HG03342 (cell line): ENCODE results near the gene SLAMF1.
"Not testable (repeated sequence)": the region's sequence is repeated elsewhere in the genome, so short reads cannot be mapped to it uniquely, and the experiment has no call there.

Experiments
- ATAC-seq: cut with Tn5 transposase; IDR thresholded peaks from one replicate; pipeline ENCODE4 v1.9.1; 2021; ENCODE audit warnings: mild to moderate bottlenecking, moderate library complexity; ENCODE audit not compliant: unreplicated experiment

SLAMF1 gene

DNA sequence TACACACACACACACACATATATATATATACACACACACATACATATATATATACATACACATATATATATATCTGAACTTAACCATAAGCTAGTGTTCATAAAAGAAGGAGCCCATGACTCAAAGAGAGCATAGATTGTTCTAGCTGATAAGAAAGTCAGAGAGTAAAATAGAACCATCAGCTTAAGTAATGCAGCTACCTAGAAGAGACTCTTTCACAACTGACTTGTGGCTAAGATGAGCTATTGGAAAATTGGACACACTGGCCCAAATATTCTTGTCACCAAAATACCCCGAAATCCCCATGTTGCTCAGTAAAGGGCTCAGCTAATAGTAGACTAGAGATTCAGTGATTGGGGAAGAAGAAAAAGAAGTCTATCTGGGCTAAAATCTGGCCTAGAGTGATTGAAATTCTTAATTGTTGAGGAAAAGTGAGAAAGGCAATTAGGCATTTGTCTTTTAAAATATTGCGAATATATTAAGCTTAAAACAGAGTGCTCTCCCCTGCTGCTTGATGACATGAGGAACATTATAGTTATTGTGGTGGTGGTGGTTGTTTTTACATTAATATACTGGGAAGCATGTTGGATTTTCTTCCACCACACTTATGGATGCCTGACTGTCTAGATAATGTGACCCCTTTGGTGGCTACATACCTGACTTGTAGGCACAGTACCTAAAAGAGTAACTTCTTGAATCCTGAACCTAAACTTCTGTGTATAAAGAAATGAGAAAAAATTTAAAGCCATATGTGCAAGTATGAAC lies 6.3 kb downstream of the SLAMF1 start:
- ATAC-seq: no peak

DNA sequence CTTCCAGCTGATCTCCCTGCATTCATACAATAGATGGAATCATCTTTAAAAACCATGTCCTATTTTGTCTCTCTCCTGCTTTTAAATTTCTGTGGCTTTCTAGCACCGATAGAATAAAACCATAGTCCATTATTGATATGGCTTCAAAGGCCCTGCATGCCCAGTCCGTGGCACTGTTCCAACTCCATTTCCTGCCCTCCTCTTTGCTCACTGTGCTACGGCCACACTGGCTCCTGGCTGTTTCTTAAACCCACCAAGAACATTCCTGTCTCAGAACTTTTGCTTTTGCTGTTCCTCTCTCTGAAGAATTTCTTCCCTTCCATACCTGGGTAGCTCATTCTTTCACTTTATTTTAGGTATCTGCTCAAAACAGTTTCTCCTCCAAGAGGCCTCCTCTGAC lies 7.2 kb downstream of the SLAMF1 start:
- ATAC-seq: no peak

DNA sequence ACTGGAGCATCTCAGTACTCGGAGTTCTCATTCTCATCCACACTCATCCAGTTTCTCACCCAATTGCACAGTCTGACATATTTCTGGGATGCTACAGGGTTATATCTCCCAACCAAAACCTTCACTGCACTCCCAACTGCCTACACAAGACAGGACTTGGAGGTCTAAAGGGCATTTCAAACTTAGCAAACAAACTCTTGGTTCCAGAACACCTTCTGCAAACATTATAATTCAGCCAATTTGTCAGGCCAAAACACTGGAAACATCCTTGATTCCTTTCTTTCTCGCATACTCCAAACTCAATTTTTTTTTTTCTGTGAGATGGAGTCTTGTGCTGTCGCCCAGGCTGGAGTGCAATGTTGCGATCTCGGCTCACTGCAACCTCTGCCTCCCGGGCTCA lies 7.9 kb downstream of the SLAMF1 start:
- ATAC-seq: no peak

DNA sequence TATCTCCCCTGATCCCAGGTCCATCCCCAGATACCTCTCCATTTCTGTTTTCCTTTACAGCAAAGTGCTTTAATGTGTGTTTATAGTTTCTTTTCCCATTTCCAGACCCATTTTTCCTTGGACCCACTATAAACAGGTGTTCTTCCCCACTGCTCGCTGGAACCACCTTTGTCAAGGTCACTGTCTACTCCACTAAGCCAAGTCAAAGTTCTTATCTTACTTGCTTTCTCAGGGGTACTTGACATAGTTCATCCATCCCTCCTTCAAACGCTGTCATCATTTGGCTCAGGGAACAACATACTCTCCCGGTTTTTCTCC lies 8.3 kb downstream of the SLAMF1 start:
- ATAC-seq: no peak

DNA sequence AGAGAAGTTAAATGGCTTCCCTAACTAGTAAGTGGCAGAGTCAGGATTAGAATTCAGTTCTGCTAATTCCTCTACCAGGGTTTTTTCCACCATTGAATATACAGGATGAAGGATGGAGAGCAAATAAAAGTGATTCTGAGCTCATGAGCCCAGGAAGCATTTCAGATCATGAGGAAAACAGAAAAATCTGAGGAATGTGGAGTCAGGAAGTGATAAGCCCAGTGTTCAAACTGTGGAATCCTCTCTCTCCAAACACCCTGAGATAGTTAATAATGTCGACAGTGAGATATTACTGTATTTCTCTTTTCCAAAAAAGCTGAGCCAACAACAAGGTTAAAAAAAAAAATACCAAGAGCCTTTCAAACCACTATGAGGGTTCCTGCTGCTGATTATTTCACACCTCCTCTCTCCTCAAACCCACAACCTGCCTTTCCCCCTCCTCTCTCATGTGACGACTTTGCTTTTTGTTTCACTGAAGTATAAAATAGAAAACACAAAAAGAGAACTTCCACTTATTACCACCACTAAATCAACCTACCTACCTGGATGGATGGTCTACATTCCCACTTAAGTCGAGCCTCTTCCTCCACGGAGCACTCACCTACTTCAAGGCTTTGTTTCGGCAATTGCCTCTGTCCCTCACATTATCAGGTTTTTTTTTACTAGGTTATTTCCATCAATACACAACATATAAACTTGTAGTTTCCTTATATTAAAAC lies 8.9 kb downstream of the SLAMF1 start:
- no peak for ATAC-seq

DNA sequence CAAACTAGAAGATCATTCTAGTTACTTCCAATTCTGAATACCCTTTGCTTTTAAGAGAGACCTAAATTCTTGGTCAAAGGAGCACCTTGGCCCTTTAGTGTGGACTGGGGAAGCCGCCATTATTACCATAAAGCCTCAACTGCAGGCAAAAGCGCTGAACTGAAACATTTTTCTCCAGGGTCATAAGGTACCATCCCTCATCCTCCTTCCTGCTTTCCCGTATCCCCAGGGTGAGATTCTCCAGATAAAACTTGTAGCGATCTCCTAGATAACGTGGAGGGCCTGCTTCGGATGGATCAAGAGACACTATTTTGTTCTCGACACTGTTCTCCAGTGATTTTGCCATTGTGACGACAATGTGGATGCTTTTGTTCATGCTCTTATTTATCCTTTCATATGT lies 9.8 kb downstream of the SLAMF1 start:
- no peak for ATAC-seq

DNA sequence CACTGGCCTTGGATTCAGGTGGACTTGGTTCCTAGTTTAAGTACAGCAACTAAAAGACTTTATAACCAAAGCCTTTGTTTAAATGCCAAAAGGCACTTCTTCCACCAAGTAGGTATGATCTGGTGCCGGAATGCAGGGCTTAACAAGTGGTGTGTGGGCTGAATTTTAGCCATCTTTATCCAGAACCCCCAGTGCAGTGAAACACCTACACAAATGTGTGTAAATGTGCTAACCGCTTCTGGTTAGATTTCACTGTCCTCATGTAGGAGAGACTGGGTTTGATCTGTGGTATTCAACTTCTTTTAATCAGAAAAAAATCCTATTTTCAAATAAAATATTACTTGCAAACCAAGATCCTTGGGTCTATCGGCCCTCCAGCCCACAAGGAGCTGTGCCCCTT lies 10.3 kb downstream of the SLAMF1 start:
- ATAC-seq: no peak

DNA sequence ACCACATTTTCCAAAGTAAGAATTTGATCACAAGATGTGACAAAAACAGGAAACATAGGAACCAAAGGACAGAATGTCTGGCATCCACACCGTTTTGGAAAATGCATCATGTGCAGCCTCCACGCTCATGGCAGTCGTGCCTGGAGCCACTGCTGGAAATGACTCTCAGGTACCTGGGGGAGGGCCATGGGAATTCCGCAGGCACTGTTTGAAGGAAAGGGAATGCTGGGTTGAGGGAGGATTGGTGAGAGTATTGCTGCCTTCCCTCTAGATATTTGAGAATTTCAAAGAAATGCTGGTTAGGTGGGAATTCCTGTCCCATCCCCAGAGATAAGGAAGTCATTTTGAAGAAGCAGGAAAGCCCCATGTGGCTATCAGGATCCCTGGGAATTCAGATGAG lies 10.8 kb downstream of the SLAMF1 start:
- ATAC-seq: no peak

DNA sequence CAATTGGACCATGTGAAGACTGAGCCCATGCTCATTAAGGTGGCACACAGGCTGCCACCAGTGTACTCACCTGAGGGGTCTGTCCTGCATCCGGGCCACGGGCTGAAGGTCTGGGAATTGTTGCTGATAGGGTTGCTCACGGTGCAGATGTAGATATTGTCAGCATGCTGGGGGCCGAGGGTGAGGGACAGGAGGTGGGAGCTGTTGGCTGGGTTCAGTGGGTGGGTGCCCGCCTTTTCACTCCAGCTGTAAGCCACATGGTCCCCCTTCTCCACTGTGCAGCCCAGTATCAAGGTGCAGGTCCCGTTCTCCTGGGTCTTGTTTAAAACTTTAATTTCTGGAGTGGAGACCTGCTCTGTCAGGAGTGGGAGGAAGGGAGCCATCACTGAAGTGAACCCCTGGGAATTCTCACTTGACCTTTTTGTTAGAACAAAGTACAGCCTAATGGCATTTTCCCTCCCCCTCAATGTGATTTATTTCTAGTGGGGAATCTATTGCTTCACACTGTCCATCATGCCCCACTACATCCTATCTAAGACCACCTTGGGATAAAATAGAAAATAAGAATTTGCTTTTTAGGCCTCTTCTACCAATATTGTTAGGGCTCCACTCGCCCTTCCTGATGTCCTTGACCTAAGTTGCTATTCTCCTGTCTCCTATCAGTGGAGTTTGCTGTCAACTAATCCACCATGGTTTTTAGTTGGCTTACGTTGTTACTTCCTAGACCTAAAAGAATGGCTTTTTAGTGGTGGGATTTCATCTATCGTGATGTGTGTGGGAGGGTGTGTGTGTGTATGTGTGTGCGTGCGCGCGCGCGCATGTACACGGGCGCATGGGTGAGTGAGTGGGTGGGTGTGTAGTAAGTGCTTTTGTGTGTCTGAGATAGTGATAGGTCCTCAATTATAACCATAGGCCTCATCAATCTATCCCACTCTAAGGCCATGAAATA lies 12.0 kb downstream of the SLAMF1 start:
- ATAC-seq: no peak

DNA sequence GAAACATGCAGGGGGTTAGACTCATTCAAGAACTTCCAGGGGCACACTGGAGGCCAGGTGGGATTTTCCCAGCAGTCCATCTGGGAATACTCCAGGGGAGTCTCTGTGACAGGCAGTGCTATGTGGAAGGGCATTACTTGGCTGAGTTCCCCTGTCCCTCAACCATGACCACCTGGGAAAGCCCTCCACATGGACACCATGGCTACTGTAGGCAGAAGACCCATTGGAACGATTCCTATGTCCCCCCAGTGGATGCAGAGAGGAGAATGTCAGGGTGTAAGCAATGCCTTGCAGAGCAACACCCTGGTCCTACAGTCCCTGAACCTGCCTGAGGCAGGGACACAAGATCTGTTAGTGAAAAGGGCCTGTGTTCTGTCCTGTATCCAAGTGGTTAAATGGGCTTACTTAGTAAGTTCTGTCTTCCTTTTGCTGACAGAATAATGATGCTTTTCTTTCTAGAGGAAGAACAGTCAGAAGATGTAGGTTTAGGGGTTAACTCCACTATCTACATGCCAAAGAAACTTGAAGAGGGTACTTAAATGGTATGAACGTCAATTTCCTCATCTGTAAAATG lies 13.4 kb downstream of the SLAMF1 start:
- ATAC-seq: no peak

DNA sequence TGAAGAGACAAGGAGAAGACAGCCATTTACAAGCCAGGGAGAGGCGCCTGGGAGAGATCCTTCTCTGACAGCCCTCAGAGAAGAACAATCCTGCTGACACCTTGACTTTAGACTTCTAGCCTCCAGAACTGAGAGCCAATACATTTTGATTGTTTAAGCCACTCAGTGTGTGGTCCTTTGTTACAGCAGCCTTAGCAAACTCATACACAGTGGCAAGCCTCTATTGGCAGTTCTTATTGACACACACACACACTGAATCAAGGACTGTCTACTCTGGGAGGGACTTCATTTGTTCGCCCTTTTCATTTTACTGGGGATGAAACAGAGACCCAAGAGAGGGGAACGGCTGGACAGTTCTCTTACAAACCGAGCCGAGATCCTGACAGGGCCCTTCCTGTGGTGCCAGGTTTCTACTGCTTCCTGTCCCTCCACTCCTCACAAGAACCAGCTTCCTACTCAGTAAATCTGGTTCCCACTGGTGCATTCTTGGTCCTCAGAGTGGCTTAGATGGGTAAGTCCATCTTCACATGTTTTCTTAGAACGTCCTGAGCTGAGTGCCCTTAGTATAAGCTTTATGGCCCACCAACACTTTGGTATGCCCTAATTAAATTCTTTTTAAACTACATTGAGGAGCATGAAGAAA lies 14.7 kb downstream of the SLAMF1 start:
- no peak for ATAC-seq

DNA sequence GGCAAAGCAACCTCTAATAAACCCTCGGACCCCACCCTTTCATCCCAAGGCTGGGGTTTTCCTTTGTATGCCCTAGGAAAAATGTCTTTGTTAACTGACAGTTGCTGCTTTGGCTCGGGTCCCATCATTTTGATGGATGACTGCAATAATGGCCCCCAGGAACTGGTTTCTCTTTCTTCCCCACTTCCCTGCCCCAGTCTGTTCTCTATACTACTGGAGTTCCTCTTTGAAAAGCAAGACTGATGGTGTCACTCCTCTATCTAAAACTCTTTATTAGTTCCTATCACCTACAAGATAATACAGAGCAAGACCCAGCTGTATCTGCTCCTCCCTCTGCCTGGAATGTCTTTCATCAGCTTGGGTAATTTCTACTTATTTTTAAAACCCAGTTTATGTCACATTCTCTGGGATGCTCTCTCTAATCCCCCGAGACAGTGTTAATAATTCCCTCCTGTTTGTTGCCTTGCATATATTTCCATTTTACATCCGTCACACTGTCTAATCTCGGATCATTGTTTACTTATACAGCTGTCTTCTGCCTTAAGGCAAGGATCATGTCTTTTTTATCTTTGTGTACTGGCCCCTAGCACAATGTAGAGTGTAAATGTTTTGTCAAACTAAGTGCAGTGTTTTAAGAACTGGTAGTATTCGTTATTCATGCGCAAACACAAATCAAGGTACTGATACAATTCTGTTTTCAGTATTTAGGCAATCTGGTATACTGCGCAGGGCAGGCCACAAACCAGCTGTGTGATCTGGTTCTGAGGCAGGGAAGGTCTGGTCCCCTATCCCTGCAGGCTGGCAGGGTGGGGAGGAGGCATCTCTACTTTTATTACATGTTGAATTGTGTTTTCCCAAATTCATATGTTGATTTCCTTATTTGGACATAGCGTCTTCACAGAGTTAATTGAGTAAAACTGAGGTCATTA lies 16.1 kb downstream of the SLAMF1 start:
- no peak for ATAC-seq

DNA sequence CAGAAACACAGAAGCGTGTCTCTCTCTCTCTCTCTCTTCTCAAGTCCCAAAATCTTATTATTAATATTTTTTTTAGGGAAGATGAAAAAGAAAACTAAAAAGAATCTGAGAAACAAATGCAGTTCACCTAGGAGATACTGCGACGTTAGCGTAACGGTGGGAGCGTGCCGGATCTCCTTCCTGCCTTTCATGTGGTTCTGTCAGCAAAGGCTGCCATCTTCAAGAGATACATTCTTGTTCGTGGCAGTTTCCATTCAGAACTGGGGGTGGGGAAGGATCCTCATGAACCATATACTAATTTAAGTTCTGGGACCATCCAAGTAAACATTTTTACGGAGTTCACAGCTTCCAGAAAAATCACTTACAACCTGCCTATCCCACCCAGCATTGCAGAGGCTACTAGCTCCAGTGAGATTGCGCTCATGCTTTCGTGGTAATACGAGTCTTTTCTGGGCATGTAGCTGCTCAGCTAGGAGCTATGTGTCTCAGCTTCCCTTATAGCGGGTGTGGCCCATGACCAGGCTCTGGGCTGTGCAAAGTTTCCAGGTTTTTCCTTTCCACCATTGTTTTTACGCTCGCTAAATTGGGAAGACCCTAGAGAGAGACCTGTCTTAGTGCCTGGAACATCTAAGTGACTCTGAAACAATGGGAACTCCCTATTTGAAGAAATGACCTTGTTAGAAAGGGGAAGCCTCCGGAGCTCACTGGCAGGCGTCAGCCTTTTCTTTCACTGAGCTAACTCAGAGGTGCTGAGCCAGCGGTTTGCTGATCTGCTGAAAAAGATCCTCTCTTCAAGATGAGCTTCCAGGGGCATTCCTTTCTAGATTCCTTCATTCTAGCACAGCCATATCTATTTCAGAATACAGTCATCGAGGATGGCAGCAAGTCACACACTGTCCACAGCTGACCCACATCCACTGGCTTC lies 17.3 kb downstream of the SLAMF1 start:
- ATAC-seq: no peak

DNA sequence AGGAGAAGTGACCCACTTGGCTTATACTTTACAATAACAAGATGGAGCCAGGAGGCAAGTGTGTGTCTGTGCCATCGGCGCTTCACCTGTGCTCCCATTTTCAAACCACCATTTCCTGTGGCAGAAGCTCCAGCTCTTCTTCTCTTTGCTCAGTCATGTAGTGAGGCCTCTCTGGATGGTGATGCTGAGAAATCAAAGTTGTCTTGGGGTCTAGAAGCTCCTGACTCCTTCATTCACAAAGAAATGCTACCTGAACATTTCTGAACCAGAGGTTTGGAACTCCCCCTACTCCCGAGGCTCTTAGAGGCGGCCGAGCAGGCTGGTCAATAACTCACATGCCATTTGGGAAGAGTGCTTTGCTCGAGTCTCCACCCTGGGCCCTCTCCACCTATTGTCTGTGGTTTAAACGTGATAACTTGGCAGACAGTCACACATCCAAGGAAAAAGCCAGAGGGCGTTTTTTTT lies 18.0 kb downstream of the SLAMF1 start:
- ATAC-seq: no peak

DNA sequence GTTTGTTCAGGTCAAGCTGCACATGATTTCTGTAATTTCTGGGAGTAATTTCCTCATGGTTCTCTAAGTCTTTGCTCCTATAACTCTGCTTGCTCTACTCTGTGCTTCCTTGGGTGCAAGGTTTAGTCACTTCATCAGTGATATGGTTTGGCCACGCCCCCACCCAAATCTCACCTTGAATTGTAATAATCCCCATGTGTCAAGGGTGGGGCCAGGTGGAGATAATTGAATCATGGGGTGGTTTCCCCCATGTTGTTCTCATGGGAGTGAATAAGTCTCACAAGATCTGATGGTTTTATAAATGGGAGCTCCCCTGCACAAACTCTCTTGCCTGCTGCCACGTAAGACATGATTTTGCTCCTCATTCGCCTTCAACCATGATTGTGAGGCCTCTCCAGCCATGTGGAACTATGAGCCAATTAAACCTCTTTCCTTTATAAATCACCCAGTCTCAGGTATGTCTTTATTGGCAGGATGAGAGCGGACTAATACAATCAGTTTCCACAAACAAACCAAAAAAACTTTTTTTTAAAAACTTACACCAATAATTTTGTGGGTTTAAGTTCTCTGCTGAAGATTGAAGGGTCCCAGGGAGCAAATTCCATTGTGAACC lies 19.1 kb downstream of the SLAMF1 start:
- not testable (repeated sequence) for ATAC-seq

DNA sequence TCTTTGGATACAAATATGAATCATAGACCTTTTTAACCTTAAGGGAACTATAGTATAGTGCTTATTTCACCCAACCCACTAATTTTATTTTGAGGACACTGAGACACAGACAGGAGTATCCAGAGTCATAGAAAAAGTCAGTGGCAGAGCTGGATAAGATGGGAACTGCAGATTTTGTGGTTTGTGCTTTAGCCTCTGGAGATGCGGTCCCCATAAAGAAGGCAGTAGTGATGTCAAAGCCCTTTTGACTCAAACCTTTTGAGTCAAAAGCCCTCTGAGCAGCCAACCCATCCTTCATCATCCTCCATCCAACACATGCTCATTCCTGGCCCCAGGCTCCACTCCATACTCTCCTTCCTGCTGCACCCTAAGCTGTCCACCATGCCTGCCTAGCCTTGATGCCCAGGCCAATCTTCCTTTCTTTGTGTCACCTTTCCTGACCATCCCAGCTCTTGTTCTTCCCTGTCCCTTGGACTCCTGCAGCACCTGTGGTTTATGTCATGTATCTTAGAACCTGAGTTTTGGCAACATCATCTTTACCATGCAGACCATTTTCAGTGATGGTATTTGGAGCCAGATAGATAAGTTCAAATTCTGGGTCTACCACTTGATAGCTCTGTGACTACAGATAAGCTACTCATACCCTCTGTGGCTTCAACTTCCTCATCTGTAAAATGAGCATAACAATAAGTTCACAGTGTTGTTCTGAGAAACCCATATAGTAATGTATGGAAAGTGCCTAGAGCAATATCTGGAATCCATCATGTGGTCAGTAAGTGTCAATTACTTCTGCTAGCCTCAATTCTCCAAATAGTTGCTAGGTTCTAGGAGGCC lies 20.1 kb downstream of the SLAMF1 start:
- ATAC-seq: no peak
